ENCODE results near the gene BRMS1L. TPM values are rescaled to one million over a fixed set of nuclear protein-coding genes. Genes with fewer than 3 reads are reported as not detected.
"Not testable (repeated sequence)": the region's sequence is repeated elsewhere in the genome, so short reads cannot be mapped to it uniquely, and the experiment has no call there.

The BRMS1L gene, protein sequence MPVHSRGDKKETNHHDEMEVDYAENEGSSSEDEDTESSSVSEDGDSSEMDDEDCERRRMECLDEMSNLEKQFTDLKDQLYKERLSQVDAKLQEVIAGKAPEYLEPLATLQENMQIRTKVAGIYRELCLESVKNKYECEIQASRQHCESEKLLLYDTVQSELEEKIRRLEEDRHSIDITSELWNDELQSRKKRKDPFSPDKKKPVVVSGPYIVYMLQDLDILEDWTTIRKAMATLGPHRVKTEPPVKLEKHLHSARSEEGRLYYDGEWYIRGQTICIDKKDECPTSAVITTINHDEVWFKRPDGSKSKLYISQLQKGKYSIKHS
- polyA plus RNA-seq (2013) = 6.2 TPM

DNA sequence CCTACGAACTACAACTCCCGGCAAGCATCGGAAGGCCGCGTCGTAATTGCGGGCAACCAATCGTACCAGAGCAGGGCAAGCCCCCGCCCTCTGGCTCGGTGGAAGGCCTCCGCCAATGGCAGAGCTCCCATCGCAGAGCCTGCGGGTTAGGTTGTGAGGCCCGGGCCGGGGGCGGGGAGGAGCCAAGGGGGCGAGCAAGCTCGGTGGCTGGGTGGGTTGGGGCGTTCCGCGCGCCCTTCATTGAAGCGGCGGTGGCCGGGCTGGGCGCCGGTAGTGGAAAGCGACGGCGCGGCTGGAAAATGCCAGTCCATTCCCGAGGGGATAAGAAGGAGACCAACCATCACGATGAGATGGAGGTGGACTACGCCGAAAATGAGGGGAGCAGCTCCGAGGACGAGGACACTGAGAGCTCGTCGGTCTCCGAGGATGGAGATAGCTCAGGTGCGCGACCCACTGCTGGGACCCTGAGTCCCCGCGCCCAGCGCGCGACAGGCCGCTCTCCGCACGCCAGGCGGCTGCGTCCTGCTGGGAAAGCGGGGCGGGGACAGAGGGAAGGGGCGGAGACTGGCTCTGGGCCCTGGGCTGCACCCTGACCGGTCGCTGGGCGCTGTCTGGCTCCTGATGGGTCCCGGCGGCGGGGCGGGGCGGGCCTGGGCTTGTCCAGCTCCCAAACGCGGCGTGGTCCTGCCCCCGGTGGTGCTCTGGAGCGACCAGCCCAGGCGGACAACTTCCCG is at the start of gene BRMS1L:
TSS of gene BRMS1L (plus strand) at position 121 of the 734 bp plus-strand sequence. CDS start at position 300, 179 bp downstream.
- 0% methylated on average over 50 of the region's 70 CpGs for WGBS (ENCODE audit: insufficient coverage)

DNA sequence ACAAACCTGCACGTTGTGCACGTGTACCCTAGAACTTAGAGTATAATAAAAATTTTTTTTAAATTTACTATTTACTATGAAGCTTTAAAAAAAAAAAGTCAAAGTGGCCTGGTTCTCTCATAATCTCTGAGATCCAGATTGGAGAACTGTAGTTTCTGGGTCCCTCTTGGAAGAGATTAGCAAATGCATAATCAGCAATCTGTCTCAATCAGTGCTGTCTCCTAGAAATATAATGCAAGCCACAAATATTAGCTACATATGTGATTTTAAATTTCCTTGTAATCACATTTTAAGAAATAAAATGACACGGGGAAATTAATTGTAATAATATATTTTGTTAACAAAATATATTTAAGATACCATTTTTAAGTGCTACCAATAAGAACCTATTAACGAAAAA is 49.3 kb upstream of the BRMS1L start:
- no peak overlapping the region for H3K4me3 ChIP-seq (ENCODE audit: control insufficient read depth in 1 of 7, extremely low read depth in 1 of 7, insufficient read depth in 4 of 7, low read depth in 2 of 7, low read length in 6 of 7)
- peaks cover 0 to 2% (median 0%) of the 10 kb centered on the region in 4 experiments for H3K36me3 ChIP-seq (ENCODE audit: control insufficient read depth in 4 of 4, insufficient read depth in 4 of 4, low read length in 3 of 4)
- no peak for DNase-seq
- no peak overlapping the region for H3K27ac ChIP-seq (ENCODE audit: insufficient read depth in 1 of 2, low read depth in 1 of 2, low read length in 2 of 2, poor library complexity in 1 of 2, severe bottlenecking in 2 of 2)
- no peaks in the 10 kb centered on the region for H3K4me1 ChIP-seq (ENCODE audit: control extremely low read depth in 1 of 4, control insufficient read depth in 4 of 4, insufficient read depth in 4 of 4, low read length in 3 of 4)
- ChIA-PET CTCF (interaction anchor here (1.0 to 1.8 kb wide), 4 partner anchors 9 to 38 kb away, joined by 3 to 5 read pairs (median 3); no protein-coding TSS in a partner anchor), POLR2A (no interaction called here)
- H3K27me3 ChIP-seq (replicated peaks in 2 of 5; ENCODE audit: control insufficient read depth in 4 of 5, insufficient read depth in 5 of 5, low read length in 4 of 5) = no peaks in the 10 kb centered on the region
- peaks cover 0 to 20% (median 2%) of the 10 kb centered on the region in 5 experiments for H3K9me3 ChIP-seq (ENCODE audit: control extremely low read depth in 1 of 5, control insufficient read depth in 4 of 5, insufficient read depth in 2 of 5, low read depth in 1 of 5, low read length in 4 of 5)
- no CpG with 5 or more reads among the region's 4 CpGs for WGBS (ENCODE audit: insufficient coverage)

More for the DNA sequence above, at the start of gene BRMS1L:
- ChIA-PET CTCF (interaction anchor here (0.9 to 1.2 kb wide), 3 partner anchors 9 to 53 kb away, joined by 3 to 6 read pairs (median 5); no protein-coding TSS in a partner anchor), POLR2A (no interaction called here)
- Histone ChIP-seq H3K4me3 (ENCODE audit: control insufficient read depth in 1 of 7, extremely low read depth in 1 of 7, insufficient read depth in 4 of 7, low read depth in 2 of 7, low read length in 6 of 7) (peak within 1 kb of the TSS; percentile 71 to 100 (median 98)), H3K9me3 (ENCODE audit: control extremely low read depth in 1 of 5, control insufficient read depth in 4 of 5, insufficient read depth in 2 of 5, low read depth in 1 of 5, low read length in 4 of 5) (no peaks in the 10 kb centered on the region), H3K36me3 (ENCODE audit: control insufficient read depth in 4 of 4, insufficient read depth in 4 of 4, low read length in 3 of 4) (peaks cover 0 to 2% (median under 1%) of the 10 kb centered on the region in 4 experiments), H3K27me3 (replicated peaks in 2 of 5; ENCODE audit: control insufficient read depth in 4 of 5, insufficient read depth in 5 of 5, low read length in 4 of 5) (peaks cover 0 to 2% (median 0%) of the 10 kb centered on the region in 5 experiments), H3K4me1 (ENCODE audit: control extremely low read depth in 1 of 4, control insufficient read depth in 4 of 4, insufficient read depth in 4 of 4, low read length in 3 of 4) (peaks cover 3 to 17% (median 7%) of the 10 kb centered on the region in 4 experiments), H3K27ac (ENCODE audit: insufficient read depth in 1 of 2, low read depth in 1 of 2, low read length in 2 of 2, poor library complexity in 1 of 2, severe bottlenecking in 2 of 2) (peak within 1 kb of the TSS; percentile 50 to 83)
- DNase-seq = peak; percentile 99 to 100 (median 99)

DNA sequence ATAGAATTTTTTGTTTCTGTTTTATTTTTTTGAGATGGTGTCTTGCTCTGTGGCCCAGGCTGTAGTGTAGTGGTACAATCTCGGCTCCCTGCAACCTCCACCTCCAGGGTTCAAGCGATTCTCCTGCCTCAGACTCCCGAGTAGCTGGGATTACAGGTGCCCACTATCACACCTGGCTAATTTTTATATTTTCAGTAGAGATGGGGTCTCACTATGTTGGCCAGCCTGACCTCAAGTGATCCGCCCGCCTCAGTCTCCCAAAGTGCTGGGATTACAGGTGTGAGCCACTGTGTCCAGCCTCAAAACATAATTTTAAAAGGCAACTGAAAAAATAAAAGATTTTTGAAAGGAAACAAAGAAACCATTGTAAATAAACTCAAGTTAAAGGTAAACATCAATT is 48.6 kb upstream of the BRMS1L start:
- H3K9me3 ChIP-seq (ENCODE audit: control extremely low read depth in 1 of 5, control insufficient read depth in 4 of 5, insufficient read depth in 2 of 5, low read depth in 1 of 5, low read length in 4 of 5) = peaks cover 0 to 22% (median 2%) of the 10 kb centered on the region in 5 experiments
- no CpG with 5 or more reads among the region's 5 CpGs for WGBS (ENCODE audit: insufficient coverage)
- H3K4me3 ChIP-seq (ENCODE audit: control insufficient read depth in 1 of 7, extremely low read depth in 1 of 7, insufficient read depth in 4 of 7, low read depth in 2 of 7, low read length in 6 of 7); POLR2A ChIA-PET; H3K36me3 ChIP-seq (ENCODE audit: control insufficient read depth in 4 of 4, insufficient read depth in 4 of 4, low read length in 3 of 4); DNase-seq; H3K27me3 ChIP-seq (replicated peaks in 2 of 5; ENCODE audit: control insufficient read depth in 4 of 5, insufficient read depth in 5 of 5, low read length in 4 of 5); H3K4me1 ChIP-seq (ENCODE audit: control extremely low read depth in 1 of 4, control insufficient read depth in 4 of 4, insufficient read depth in 4 of 4, low read length in 3 of 4); H3K27ac ChIP-seq (ENCODE audit: insufficient read depth in 1 of 2, low read depth in 1 of 2, low read length in 2 of 2, poor library complexity in 1 of 2, severe bottlenecking in 2 of 2): not testable (repeated sequence)
- CTCF ChIA-PET = interaction anchor here (1.0 to 1.8 kb wide), 2 partner anchors 30 to 37 kb away, joined by 3 to 5 read pairs; no protein-coding TSS in a partner anchor

DNA sequence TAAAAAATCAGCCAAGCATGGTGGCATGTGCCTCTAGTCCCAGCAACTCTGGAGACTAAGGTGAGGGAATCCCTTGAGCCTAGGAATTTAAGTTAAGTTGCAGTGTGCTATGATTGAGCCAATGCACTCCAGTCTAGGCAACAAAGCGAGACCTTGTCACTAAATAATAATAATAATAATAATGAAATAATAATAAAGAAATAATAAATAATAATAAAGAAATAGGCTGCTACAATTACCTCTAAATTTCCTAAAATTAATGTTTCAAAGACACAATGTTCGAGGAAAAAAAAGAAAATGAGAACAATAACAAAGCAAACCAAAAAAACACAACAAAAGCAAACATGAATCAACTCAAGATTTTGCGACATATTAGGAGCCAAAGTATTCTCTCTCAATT is 46.8 kb upstream of the BRMS1L start:
- Histone ChIP-seq H3K9me3 (ENCODE audit: control extremely low read depth in 1 of 5, control insufficient read depth in 4 of 5, insufficient read depth in 2 of 5, low read depth in 1 of 5, low read length in 4 of 5) (peaks cover 0 to 28% (median 2%) of the 10 kb centered on the region in 5 experiments), H3K36me3 (ENCODE audit: control insufficient read depth in 4 of 4, insufficient read depth in 4 of 4, low read length in 3 of 4) (no peaks in the 10 kb centered on the region), H3K4me1 (ENCODE audit: control extremely low read depth in 1 of 4, control insufficient read depth in 4 of 4, insufficient read depth in 4 of 4, low read length in 3 of 4) (no peaks in the 10 kb centered on the region), H3K4me3 (ENCODE audit: control insufficient read depth in 1 of 7, extremely low read depth in 1 of 7, insufficient read depth in 4 of 7, low read depth in 2 of 7, low read length in 6 of 7) (no peak overlapping the region), H3K27ac (ENCODE audit: insufficient read depth in 1 of 2, low read depth in 1 of 2, low read length in 2 of 2, poor library complexity in 1 of 2, severe bottlenecking in 2 of 2) (no peak overlapping the region), H3K27me3 (replicated peaks in 2 of 5; ENCODE audit: control insufficient read depth in 4 of 5, insufficient read depth in 5 of 5, low read length in 4 of 5) (no peaks in the 10 kb centered on the region)
- 100% methylated on average over 2 of the region's 3 CpGs for WGBS (ENCODE audit: insufficient coverage)
- ChIA-PET CTCF (no interaction called here), POLR2A (no interaction called here)
- DNase-seq = no peak

DNA sequence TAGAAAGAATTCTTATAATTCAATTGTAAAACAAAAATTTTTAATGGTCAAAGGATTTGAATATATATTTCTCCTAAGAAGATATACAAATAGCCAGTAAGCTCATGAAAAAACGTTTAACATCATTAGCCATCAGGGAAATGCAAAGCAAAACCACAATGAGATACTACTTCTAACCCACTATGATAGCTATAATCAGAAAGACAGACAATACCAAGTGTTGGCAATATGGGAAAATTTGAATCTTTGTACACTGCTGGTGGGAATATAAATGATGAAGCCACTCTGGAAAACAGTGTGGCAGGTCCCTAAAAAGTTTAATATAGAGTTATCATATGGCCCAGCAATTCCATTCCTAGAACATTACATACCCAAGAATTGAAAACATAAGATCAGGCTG is 42.4 kb upstream of the BRMS1L start:
- H3K4me1 ChIP-seq (ENCODE audit: control extremely low read depth in 1 of 4, control insufficient read depth in 4 of 4, insufficient read depth in 4 of 4, low read length in 3 of 4) = no peaks in the 10 kb centered on the region
- no peaks in the 10 kb centered on the region for H3K36me3 ChIP-seq (ENCODE audit: control insufficient read depth in 4 of 4, insufficient read depth in 4 of 4, low read length in 3 of 4)
- ChIA-PET POLR2A (no interaction called here), CTCF (no interaction called here)
- no peak overlapping the region for H3K27ac ChIP-seq (ENCODE audit: insufficient read depth in 1 of 2, low read depth in 1 of 2, low read length in 2 of 2, poor library complexity in 1 of 2, severe bottlenecking in 2 of 2)
- no peak overlapping the region for H3K4me3 ChIP-seq (ENCODE audit: control insufficient read depth in 1 of 7, extremely low read depth in 1 of 7, insufficient read depth in 4 of 7, low read depth in 2 of 7, low read length in 6 of 7)
- WGBS (ENCODE audit: insufficient coverage) = no CpG with 5 or more reads among the region's 1 CpG
- H3K9me3 ChIP-seq (ENCODE audit: control extremely low read depth in 1 of 5, control insufficient read depth in 4 of 5, insufficient read depth in 2 of 5, low read depth in 1 of 5, low read length in 4 of 5) = peaks cover 0 to 28% (median 2%) of the 10 kb centered on the region in 5 experiments
- H3K27me3 ChIP-seq (replicated peaks in 2 of 5; ENCODE audit: control insufficient read depth in 4 of 5, insufficient read depth in 5 of 5, low read length in 4 of 5) = no peaks in the 10 kb centered on the region
- no peak for DNase-seq

DNA sequence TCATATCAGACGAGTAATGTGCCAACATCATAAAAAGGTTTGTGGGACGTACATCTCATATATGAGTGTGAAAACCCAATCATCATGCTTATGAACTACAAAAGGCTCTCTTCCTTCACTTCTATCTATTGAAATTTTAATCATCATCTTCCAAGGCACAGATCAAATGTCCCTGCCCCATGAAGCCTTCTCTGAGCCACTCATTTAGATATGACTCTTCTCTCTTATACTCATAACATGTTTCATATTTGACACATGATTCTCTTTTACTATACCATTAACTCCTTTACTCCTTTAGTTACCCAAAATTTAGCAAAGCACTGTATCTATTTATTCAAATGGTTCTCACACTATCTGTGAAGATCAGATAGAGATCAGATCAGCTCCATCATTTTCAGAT is 39.3 kb upstream of the BRMS1L start:
- Histone ChIP-seq H3K9me3 (ENCODE audit: control extremely low read depth in 1 of 5, control insufficient read depth in 4 of 5, insufficient read depth in 2 of 5, low read depth in 1 of 5, low read length in 4 of 5) (peaks cover 0 to 7% (median 0%) of the 10 kb centered on the region in 5 experiments), H3K36me3 (ENCODE audit: control insufficient read depth in 4 of 4, insufficient read depth in 4 of 4, low read length in 3 of 4) (peaks cover 0 to 5% (median 0%) of the 10 kb centered on the region in 4 experiments), H3K27me3 (replicated peaks in 2 of 5; ENCODE audit: control insufficient read depth in 4 of 5, insufficient read depth in 5 of 5, low read length in 4 of 5) (no peaks in the 10 kb centered on the region), H3K27ac (ENCODE audit: insufficient read depth in 1 of 2, low read depth in 1 of 2, low read length in 2 of 2, poor library complexity in 1 of 2, severe bottlenecking in 2 of 2) (no peak overlapping the region), H3K4me1 (ENCODE audit: control extremely low read depth in 1 of 4, control insufficient read depth in 4 of 4, insufficient read depth in 4 of 4, low read length in 3 of 4) (no peaks in the 10 kb centered on the region), H3K4me3 (ENCODE audit: control insufficient read depth in 1 of 7, extremely low read depth in 1 of 7, insufficient read depth in 4 of 7, low read depth in 2 of 7, low read length in 6 of 7) (no peak overlapping the region)
- DNase-seq = no peak
- CTCF ChIA-PET = interaction anchor here (1.0 kb wide), 1 partner anchor 13 kb away, joined by 3 read pairs; no protein-coding TSS in a partner anchor
- no CpG with 5 or more reads among the region's 2 CpGs for WGBS (ENCODE audit: insufficient coverage)
- POLR2A ChIA-PET = no interaction called here

DNA sequence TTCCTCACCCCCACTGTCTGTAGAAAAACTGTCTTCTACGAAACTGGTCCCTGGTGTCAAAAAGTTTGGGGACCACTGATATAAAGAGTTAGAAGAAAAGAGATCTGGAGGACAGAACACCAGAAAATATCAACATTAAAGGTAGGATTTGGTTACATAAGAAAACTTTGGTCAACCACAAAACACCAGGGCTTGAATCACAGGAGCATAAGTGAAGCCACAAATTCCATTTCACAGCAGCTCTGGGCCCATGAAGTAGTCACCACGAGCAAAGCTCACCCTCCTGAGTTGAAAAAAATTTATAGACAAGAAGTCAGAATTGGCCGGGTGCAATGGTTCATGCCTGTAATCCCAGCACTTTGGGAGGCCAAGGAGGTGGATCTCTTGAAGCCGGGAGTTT is 36.5 kb upstream of the BRMS1L start:
- H3K9me3 ChIP-seq (ENCODE audit: control extremely low read depth in 1 of 5, control insufficient read depth in 4 of 5, insufficient read depth in 2 of 5, low read depth in 1 of 5, low read length in 4 of 5) = no peaks in the 10 kb centered on the region
- H3K27me3 ChIP-seq (replicated peaks in 2 of 5; ENCODE audit: control insufficient read depth in 4 of 5, insufficient read depth in 5 of 5, low read length in 4 of 5) = no peaks in the 10 kb centered on the region
- WGBS (ENCODE audit: insufficient coverage) = 92% methylated on average over 2 of the region's 4 CpGs
- no peak overlapping the region for H3K27ac ChIP-seq (ENCODE audit: insufficient read depth in 1 of 2, low read depth in 1 of 2, low read length in 2 of 2, poor library complexity in 1 of 2, severe bottlenecking in 2 of 2)
- H3K4me3 ChIP-seq (ENCODE audit: control insufficient read depth in 1 of 7, extremely low read depth in 1 of 7, insufficient read depth in 4 of 7, low read depth in 2 of 7, low read length in 6 of 7) = no peak overlapping the region
- H3K36me3 ChIP-seq (ENCODE audit: control insufficient read depth in 4 of 4, insufficient read depth in 4 of 4, low read length in 3 of 4) = peaks cover 0 to 5% (median 0%) of the 10 kb centered on the region in 4 experiments
- ChIA-PET POLR2A (no interaction called here), CTCF (no interaction called here)
- no peaks in the 10 kb centered on the region for H3K4me1 ChIP-seq (ENCODE audit: control extremely low read depth in 1 of 4, control insufficient read depth in 4 of 4, insufficient read depth in 4 of 4, low read length in 3 of 4)
- DNase-seq = peak in 1 of 3 donors; percentile 2

Data from common myeloid progenitor, CD34-positive (primary cell).